Measurements from ENCODE around the gene CDK2AP2.
"Not testable (repeated sequence)": the region's sequence is repeated elsewhere in the genome, so short reads cannot be mapped to it uniquely, and the experiment has no call there.

The CDK2AP2 gene

DNA sequence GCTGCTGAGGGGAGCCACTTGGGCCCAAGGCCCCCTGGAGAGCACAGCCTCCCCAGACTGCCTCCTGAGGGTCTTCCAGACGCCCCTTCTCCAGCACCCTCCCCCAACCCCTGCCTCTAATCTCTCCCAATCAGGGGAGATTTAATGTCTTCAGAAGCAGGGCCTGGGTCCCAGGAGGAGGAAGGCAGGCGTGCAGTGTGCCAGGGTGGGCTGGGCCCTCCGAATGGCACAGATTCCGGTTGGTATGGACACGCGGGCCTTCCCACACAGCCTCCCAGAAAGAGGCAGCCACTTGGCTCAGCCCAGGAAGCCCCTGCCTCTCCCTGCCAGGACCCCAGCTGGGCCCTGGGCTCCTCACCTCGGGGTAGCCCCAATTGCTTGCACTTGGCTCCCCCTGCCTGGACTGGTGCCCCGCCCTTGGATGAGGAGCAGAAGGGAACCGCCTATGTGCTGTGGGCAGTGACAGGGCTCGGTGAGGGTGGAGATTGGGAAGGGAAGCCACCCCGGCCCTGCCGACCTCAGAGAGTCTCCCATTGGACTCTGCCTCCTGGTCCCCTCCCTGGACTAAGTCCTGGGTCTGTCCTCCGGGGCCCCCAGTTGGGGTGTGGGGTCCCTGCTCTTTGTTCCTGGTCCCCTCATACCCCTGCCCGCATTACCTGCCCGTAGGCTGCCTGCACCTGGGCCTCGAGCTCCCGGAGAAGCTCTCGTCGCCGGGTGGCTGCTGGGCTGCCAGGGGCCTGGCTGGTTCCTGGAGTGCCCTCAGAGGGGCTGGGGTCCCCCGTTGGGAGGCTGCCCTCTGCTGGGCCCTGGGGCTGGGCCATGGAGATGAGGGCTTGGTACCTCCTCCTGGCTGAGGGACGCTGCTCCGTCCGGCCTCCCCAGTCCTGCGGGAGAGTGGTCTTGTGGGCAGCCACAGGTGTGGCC lies 15.9 kb upstream of the CDK2AP2 start:
- no peak for FAIRE-seq

GRCh38 chr11:67522844-67523555 lies 15.0 kb upstream of the CDK2AP2 start, which contains the start of gene CABP2:
Gene CABP2 (minus strand): TSS chr11:67523446. CDS start chr11:67523326, 120 bp downstream.
- FAIRE-seq = no peak

DNA sequence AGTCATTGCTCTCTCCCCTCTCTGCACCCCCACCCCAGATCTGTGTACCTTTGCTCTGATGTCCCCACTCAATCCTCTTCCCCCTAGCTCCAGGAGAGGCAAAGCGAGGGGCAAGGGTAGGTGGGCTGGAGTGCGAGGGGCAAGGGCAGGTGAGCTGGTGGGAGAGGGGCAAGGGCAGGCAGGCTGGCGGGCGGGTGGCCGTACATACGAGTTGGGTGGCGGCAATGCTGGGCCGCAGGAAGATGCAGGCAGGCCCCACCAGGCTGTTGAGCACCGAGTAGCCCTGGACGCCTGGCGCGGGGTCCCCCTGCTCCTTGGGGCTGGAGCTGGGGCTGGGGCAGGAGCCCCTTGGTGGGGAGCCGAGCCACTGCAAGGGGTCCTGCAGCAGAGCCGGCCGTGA lies 14.4 kb upstream of the CDK2AP2 start:
- FAIRE-seq = no peak

DNA sequence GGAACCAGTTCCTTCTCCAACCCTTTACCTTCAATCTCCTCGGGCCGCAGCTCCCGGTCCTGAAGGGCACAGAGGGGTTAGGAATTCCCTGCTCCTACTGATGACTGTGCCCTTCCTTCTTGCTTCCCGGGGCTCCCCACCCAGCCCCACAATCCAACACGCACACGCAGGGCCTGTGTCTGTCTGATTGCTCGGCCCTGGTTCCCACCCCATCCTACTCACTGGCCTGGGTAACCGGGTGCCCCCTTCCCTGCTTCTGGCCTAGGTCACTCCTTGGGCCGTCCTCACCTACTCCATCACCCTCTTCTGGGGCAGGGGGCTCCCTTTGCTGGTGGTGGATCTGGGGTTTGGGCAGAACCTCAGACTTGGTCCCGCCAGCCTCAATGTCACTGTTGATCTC lies 14.0 kb upstream of the CDK2AP2 start:
- FAIRE-seq = no peak

DNA sequence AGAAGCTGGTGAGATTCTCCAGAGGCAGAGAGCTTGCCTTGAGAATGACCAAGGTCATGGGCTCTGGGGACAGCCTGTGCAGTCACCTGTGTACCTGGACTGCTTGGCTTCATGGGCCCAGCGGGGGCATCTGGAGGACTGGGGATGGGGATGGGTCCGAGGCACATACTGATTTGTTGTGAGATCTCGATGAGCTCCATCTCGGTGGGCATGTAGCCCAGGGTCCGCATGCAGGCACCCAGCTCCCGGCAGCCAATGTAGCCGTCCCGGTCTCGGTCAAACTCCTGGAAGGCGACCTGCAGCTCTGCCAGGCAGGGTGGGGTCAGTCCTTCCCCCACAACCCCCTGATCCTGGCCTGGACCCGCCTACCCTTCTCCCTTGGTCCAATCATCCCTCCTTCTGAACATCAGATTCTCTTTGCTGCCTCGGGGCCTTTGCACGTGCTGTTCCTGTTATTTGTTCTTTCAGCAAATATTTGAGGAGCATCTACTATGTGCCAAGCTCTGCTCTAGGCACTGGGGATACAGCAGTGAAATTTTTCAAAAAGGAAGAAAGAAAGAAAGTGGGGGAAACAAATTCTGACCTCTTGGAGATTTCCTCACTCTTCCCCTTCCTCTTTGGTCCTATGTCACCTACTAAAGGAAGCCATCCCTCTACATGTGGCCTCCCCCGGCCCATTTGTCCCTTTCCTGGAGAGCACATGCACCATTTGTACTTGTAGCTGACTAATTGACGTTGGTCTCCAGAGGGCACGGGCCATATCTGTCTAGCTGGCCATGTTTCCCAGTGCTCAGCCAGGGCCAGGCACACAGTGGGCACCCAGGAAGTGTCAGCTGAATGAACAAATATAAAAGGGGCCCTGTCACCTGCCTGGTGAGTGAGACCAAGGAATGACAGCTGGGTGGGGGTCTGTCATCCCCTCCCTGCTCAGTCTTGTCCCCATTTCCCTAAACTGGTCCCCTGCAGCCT lies 13.2 kb upstream of the CDK2AP2 start:
- FAIRE-seq = no peak

DNA sequence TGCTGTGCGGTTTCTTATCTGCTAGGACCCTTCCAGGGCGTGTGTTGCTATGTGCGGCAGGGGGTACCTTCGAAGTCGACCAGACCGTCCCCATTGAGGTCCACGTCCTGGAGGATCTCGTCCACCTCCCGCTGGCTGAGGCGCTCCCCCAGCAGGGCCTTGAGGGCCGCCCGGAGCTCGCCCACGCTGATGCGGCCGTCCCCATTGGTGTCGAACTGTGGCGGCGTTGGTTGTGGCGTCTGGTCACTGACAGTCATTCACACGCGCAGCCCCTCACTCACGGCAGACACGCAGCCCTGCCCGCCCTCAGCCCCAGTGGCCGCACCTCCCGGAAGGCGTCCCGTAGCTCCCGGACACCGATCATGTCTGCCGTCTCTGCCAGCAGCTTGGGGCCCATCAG lies 11.8 kb upstream of the CDK2AP2 start:
- no peak for FAIRE-seq

GRCh38 chr11:67517784-67518552 lies 10.0 kb upstream of the CDK2AP2 start:
- no peak for FAIRE-seq

DNA sequence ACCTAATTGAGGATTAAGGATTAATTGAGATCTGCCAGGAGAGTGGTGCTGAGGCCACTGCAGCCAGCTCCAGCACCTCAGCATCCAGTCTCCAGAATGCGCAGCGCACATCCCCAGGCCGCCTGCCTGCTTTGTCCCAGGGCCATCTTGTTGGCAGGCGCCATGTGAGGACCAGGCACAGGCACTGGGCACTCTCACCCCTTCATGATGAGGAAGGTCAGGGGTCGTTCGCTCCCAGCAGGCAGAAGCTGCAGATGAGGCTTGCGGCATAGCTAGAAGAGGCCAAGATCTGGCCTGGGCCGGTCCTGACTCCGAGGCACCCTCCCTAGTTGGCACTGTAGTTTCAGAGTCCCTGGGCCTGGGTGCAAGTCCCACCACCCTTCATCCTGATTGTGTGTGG lies 8.8 kb upstream of the CDK2AP2 start:
- no peak for FAIRE-seq

DNA sequence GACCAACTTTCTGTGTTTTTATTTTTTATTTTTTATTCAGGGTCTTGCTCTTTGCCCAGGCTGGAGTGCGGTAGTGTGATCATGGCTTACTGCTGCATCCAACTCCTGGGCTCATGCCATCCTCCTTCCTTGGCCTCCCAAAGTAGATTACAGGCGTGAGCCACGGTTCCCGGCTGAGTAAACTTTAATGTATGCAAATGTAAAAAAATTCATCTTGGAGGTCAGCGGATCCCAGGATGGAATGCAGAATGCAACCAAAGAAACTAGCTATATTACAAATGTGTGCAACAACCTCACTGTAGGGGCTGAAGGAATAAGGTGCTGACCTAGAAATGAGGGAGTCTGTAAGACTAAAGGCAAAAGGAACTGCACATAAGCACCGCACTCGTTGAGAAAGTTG lies 6.2 kb upstream of the CDK2AP2 start:
- FAIRE-seq = no peak

- not testable (repeated sequence) for FAIRE-seq
Observed at GRCh38 chr11:67511558-67511957, 3.6 kb upstream of the CDK2AP2 start.

GRCh38 chr11:67510023-67510345 lies 2.0 kb upstream of the CDK2AP2 start:
- no peak for FAIRE-seq

GRCh38 chr11:67508486-67509121 lies 642 bp upstream of the CDK2AP2 start:
- no peak for FAIRE-seq

DNA sequence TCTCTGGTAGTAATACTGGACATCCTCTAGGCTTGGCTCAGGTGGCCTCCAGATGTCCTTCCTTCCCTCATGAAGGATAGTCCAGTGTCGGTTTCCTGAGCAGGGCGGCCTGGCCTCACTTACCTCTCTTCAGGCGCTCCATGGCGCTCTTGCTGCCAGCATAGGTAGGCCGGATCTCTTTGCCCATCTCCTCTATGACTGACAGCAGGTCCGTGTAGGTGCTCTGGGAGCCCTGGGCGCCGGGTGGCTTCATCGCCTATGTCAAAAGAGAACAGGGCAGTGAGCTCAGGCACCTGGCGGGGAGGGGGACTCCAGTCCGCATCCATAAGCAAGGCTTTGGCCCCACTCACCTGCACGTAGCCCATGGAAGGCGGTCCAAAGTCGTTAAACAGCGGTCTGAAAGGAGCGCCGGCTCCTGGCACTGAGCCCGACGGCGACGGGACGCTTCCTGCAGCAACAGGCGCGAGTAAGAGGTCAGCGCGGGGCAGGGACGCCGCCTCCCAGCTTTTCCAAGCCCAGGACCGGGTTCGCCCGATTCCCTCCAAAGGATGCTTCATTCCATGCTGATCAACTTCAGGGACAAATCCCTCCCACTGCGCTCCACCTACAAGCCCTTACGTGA lies 609 bp downstream of the CDK2AP2 start:
- FAIRE-seq = no peak

DNA sequence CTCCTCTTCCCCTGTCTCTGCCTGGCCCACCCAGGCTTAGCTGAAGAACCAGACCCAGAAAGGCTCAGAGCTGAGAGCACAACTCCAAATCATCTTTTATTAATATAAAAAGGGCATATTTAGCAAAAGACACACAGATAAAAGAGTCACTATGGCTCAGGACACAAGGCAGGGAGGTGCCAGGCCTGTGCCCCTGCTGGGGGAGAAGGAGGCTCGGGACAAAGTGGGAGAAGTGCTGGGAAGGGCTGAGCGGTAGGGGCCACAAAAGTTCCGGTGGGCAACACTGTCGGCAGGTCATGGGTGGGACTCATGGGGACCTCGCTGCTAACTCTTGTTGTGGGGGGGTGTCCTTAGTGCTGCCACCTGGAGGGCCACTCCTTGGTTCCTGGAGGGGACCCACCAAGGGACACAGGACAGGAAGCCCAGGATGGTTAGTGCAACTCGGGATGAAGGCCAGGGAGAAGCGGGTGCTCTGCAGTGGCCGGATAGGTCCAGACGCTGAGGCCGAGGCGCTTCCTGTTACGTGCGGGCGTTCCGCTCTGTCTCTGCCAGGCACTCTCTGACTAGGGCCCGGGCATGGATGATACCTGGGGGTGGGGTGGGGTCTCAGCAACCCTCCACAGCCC lies 1.4 kb downstream of the CDK2AP2 start:
- FAIRE-seq = no peak

- FAIRE-seq = no peak
Observed at GRCh38 chr11:67505605-67506396, 2.2 kb downstream of the CDK2AP2 start.

DNA sequence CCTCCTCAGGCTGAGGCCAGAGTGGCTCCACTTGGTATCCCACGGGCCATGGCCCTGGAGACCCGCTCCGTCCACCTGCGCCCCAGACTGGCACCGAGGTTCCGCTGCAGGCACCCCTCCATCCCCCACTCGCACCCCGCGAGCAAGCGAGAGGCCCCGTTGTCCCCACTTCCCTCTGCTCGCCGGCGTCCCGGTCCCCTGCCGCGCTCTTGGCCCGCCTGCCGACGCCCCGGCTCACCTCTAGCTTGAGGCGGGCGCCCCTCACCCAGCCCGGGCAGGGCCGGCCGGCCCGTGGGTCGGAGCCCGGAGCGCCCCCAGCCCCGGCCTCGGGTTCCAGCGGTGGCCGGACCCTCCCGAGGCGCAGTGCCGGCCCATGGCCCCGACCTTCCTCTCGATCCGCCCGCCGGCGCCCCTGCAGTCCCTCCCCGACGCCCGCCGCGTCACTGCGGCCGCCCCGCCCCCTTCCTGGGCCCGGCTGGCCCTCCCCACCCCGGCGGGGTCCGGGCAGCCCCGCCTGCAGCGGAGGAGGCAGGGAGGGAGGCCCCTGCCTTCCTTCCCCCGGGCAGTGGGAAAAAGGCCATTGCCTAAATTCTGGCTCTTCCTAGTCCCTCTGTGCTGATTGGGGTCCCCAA lies 2.9 kb downstream of the CDK2AP2 start, which contains the start of gene PITPNM1:
Gene PITPNM1, minus strand, starts transcription at position 414 of the 632 bp plus-strand sequence. CDS start 1,183 bp downstream, outside the sequence.
- no peak for FAIRE-seq

DNA sequence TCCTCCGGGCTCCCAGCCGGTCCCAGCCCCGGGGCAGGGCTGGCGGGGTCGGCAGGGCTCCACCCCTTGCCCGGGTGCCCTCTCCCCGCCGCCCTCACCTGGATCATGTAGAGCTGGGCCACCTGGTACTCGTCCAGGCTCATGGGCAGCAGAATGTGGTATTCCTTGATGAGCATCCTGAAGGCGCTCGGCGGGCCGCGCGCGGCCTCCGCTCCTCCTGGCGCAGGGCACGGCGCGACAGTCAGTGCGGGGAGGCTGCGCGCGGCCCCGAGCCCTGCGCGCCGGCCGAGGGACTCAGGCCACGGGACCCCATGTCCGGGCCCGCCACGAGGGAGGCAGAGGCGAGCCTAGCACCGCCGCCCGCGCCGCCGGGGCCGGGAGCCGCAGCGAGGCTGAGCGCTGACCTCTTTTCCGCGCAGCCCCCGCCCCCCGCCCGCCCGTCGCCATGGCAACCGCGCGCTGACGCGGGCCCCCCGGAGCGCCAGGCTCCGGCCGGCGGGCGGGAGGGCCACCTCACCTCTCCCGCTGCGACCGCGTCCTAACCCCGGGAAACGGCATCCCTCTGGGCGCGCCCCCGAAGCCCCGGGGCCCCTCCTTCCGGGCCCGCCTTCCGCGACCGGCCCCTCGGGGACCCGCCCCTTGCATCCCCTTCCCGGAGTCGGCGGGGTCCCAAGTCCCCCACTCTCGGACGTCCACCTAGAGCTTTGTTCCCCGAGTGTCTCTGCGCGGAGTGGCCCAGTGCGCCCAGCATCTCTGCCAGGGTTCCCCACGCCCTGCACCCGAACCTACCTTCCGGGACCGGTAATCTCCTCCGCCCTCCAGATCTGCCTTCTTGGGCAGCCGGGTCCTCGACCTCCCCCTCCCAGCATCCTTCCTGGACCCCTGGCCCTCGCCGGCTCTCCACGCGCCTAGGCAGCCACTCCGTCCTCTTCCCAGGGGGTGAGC lies 3.7 kb downstream of the CDK2AP2 start:
- FAIRE-seq = no peak
